HepG2 (cell line): ENCODE results near the gene DNAL4. TPM values are rescaled to one million over a fixed set of nuclear protein-coding genes. Genes with fewer than 3 reads are reported as not detected.

Source experiments
- ATAC-seq: fragments of 200-7000 bp; cut with Tn5 transposase; 3 replicates; pipeline ENCODE4 v1.9.1; 2020; ENCODE audit warnings: mild to moderate bottlenecking, moderate library complexity
- BruUV-seq: library from RNA; stranded (reverse); fragments of 400-500 nt; replicated peaks from 2 replicates; lab custom pipeline; 2021; lab: Mats Ljungman, UMichigan
- CTCF ChIA-PET: fragments of 300-600 bp; formaldehyde crosslinking; extraction: SDS; loops from one replicate; lab custom pipeline; 2021; ENCODE audit warnings: low total read pairs, inconsistent platforms, low intra/inter-chr PET ratio; lab: Yijun Ruan, JAX
- POLR2A ChIA-PET: fragments of 350-600 bp; sonication (Branson Sonifier 250); formaldehyde crosslinking; loops from one replicate; lab custom pipeline; 2020; ENCODE audit warnings: antibody characterized with exemption, inconsistent platforms; lab: Yijun Ruan, JAX
- DNase-seq: peaks from one replicate; pipeline ENCODE4 v3.0.0-alpha.2; 2015; ENCODE audit warnings: low spot score
- FAIRE-seq: peaks from 3 replicates; lab custom pipeline; 2011; peaks lifted over from hg19 to GRCh38; lab: Jason Lieb, UNC
- H2AFZ ChIP-seq: one replicate; pipeline ENCODE4 v1.6.1; 2011; ENCODE audit warnings: low read length, inconsistent platforms
- H3K27ac ChIP-seq: fragments of 300-600 bp; 3 replicates; pipeline ENCODE4 v1.8.0; 2011; ENCODE audit warnings: mixed run types, mild to moderate bottlenecking, mixed read lengths, low read length, inconsistent platforms; ENCODE audit not compliant: insufficient read depth; ENCODE audit errors: extremely low read length
- H3K27me3 ChIP-seq, 2 experiments: fragments of 200-600 bp in 1 of 2; 2 replicates in 1 of 2; 3 replicates in 1 of 2; pipeline versions ENCODE4 v1.6.0 to v1.8.0; 2011; ENCODE audit warnings: low read length in 2 of 2, mild to moderate bottlenecking in 2 of 2, moderate library complexity in 2 of 2, inconsistent platforms in 1 of 2; ENCODE audit not compliant: insufficient read depth in 2 of 2, control insufficient read depth in 1 of 2
- H3K36me3 ChIP-seq, 2 experiments: fragments of 200-600 bp in 1 of 2; replicated peaks in 1 of 2; 2 replicates in 1 of 2; 3 replicates in 1 of 2; pipeline versions ENCODE4 v1.5.1 to v1.8.0; 2011; ENCODE audit warnings: low read length in 2 of 2, inconsistent platforms in 1 of 2; ENCODE audit not compliant: insufficient read depth in 2 of 2, control insufficient read depth in 1 of 2
- H3K4me1 ChIP-seq: 2 replicates; pipeline ENCODE4 v1.5.1; 2012; ENCODE audit warnings: low read length, inconsistent platforms; ENCODE audit not compliant: insufficient read depth
- H3K4me2 ChIP-seq: 2 replicates; pipeline ENCODE4 v1.6.0; 2011; ENCODE audit warnings: low read depth, low read length, inconsistent platforms
- H3K4me3 ChIP-seq, 3 experiments: fragments of 200-600 bp in 1 of 3; sonication (generic), shearing (Covaris generic) in 1 of 3; replicated peaks in 1 of 3; 2 replicates each; pipeline ENCODE4 v1.5.1; 2011 to 2016; ENCODE audit warnings: low read length in 3 of 3, inconsistent platforms in 2 of 3, low read depth in 2 of 3, mild to moderate bottlenecking in 2 of 3, control low read depth in 1 of 3, mixed read lengths in 1 of 3; ENCODE audit not compliant: insufficient read depth in 1 of 3
- H3K79me2 ChIP-seq: one replicate; pipeline ENCODE4 v1.6.1; 2011; ENCODE audit warnings: low read length, inconsistent platforms; ENCODE audit not compliant: insufficient read depth
- H3K9ac ChIP-seq: 2 replicates; pipeline ENCODE4 v1.6.0; 2011; ENCODE audit warnings: mild to moderate bottlenecking, low read depth, low read length, inconsistent platforms; ENCODE audit not compliant: insufficient read depth
- H3K9me3 ChIP-seq: 2 replicates; pipeline ENCODE4 v1.5.1; 2012; ENCODE audit warnings: mild to moderate bottlenecking, low read length
- H4K20me1 ChIP-seq: 2 replicates; pipeline ENCODE4 v1.6.0; 2011; ENCODE audit warnings: inconsistent platforms, mild to moderate bottlenecking, low read length, moderate library complexity; ENCODE audit not compliant: insufficient read depth
- HDAC6 ChIP-seq: fragments of 200-600 bp; sonication (generic); IDR thresholded peaks from 2 replicates; pipeline ENCODE4 v1.7.0; 2017; ENCODE audit warnings: mild to moderate bottlenecking, antibody characterized with exemption, low read length, low read depth
- HOXA5 ChIP-seq: sonication (generic); formaldehyde crosslinking; IDR thresholded peaks from 2 replicates; pipeline ENCODE4 v1.4.0; 2020; ENCODE audit warnings: missing genetic modification reagents
- KDM2A ChIP-seq: sonication (generic); formaldehyde crosslinking; IDR thresholded peaks from 2 replicates; pipeline ENCODE4 v1.4.0; 2020; ENCODE audit warnings: low read depth, missing genetic modification reagents, borderline replicate concordance
- POGZ ChIP-seq: sonication (generic); formaldehyde crosslinking; IDR thresholded peaks from 2 replicates; pipeline ENCODE4 v1.4.0; 2020; ENCODE audit warnings: mild to moderate bottlenecking, missing genetic modification reagents
- ZBTB49 ChIP-seq: sonication (generic); formaldehyde crosslinking; IDR thresholded peaks from 2 replicates; pipeline ENCODE4 v1.4.0; 2020; ENCODE audit warnings: missing genetic modification reagents, borderline replicate concordance
- ZGPAT ChIP-seq: IDR thresholded peaks from 2 replicates; pipeline ENCODE4 v1.6.1; 2016; ENCODE audit warnings: mild to moderate bottlenecking
- ZNF34 ChIP-seq: sonication (generic); formaldehyde crosslinking; IDR thresholded peaks from 2 replicates; pipeline ENCODE4 v1.4.0; 2020; ENCODE audit warnings: mild to moderate bottlenecking, missing genetic modification reagents, borderline replicate concordance
- ZNF44 ChIP-seq: sonication (generic); formaldehyde crosslinking; IDR thresholded peaks from 2 replicates; pipeline ENCODE4 v1.5.1; 2020; ENCODE audit warnings: mild to moderate bottlenecking, missing genetic modification reagents
- ZNF572 ChIP-seq: sonication (generic); formaldehyde crosslinking; IDR thresholded peaks from 2 replicates; pipeline ENCODE4 v1.5.1; 2020; ENCODE audit warnings: mild to moderate bottlenecking, missing genetic modification reagents
- ZNF589 ChIP-seq: sonication (generic); formaldehyde crosslinking; conservative IDR thresholded peaks from 2 replicates; pipeline ENCODE4 v1.8.0; 2022; ENCODE audit warnings: mild to moderate bottlenecking, moderate library complexity, missing genetic modification reagents
- ZNF609 ChIP-seq: sonication (generic); formaldehyde crosslinking; IDR thresholded peaks from 2 replicates; pipeline ENCODE4 v1.4.0; 2020; ENCODE audit warnings: mild to moderate bottlenecking, missing genetic modification reagents, borderline replicate concordance
- ZNF616 ChIP-seq: sonication (generic); formaldehyde crosslinking; IDR thresholded peaks from 2 replicates; pipeline ENCODE4 v1.5.0; 2020; ENCODE audit warnings: low read depth, mild to moderate bottlenecking, missing genetic modification reagents
- ZNF652 ChIP-seq: IDR thresholded peaks from 2 replicates; pipeline ENCODE4 v1.6.1; 2016; ENCODE audit warnings: low read depth, borderline replicate concordance
- ZNF674 ChIP-seq: sonication (generic); formaldehyde crosslinking; IDR thresholded peaks from 2 replicates; pipeline ENCODE4 v1.5.0; 2020; ENCODE audit warnings: low read depth, mild to moderate bottlenecking, missing genetic modification reagents
- ZNF746 ChIP-seq: sonication (generic); formaldehyde crosslinking; IDR thresholded peaks from 2 replicates; pipeline ENCODE4 v1.8.0; 2022; ENCODE audit warnings: mild to moderate bottlenecking, missing genetic modification reagents
- ZNF777 ChIP-seq: sonication (generic); formaldehyde crosslinking; IDR thresholded peaks from 2 replicates; pipeline ENCODE4 v1.4.0; 2020; ENCODE audit warnings: missing genetic modification reagents
- WGBS: methylation state at CpG from one replicate; pipeline ENCODE4 v1.1.6; 2017; ENCODE audit warnings: low lambda C conversion rate; 5-methylcytosine and 5-hydroxymethylcytosine counted together
- in situ Hi-C: cut with HindIII; loops from 2 replicates; pipeline ENCODE4 v1.10.0; 2017; ENCODE audit warnings: low pct_unique_long_range_greater_than_20kb; ENCODE audit not compliant: extremely low pct_ligation_motif_present
- intact Hi-C: fragments of 100-400 bp; cut with micrococcal nuclease; formaldehyde crosslinking; loops from one replicate; pipeline ENCODE4 v1.10.0; 2022; ENCODE audit not compliant: unreplicated experiment
- polyA plus RNA-seq, 8 experiments: library from polyadenylated mRNA; depleted of rRNA in 3 of 8; stranded (reverse) in 7 of 8; unstranded in 1 of 8; fragments of >200 nt; fragmentation: Illumina TruSeq in 4 of 8; extraction: Trizol in 4 of 8; gene quantifications; 2 replicates each; pipeline versions ENCODE4 v1.2.1 to v1.2.3, GENCODE V29; 2011 to 2016; ENCODE audit warnings: low read depth in 4 of 8, missing spikeins in 1 of 8, mixed read lengths in 1 of 8; ENCODE audit not compliant: insufficient read depth in 1 of 8
- total RNA-seq, 5 experiments: library from RNA; depleted of rRNA; stranded (reverse); fragments of >200 nt; fragmentation: Illumina TruSeq; extraction: Trizol; gene quantifications; 2 replicates each; pipeline ENCODE4 v1.2.3, GENCODE V29; 2016; ENCODE audit warnings: low read depth in 1 of 5

The DNAL4 gene
- total and polyA plus RNA-seq, 2 of the 13 experiments (the other 11 are each of a cell fraction or from before 2014, with no cell fraction given) = 8.0 to 10.7 TPM

GRCh38 chr22:38768036-38768435 is 25.9 kb downstream of the DNAL4 start (continued):
- TF ChIP-seq ZGPAT = no peak

- Histone ChIP-seq H3K4me1 (peaks cover 42% of the 10 kb centered on the region), H3K4me3 (no peak overlapping the region), H3K79me2 (no peaks in the 10 kb centered on the region), H3K9me3 (no peaks in the 10 kb centered on the region), H3K27me3 (peaks cover 2 to 37% of the 10 kb centered on the region in 2 experiments; a peak in 4 of 5 replicates), H3K27ac (no peak overlapping the region), H3K4me2 (no peak overlapping the region), H3K36me3 (no peaks in the 10 kb centered on the region), H3K9ac (no peak overlapping the region), H2AFZ (no peak overlapping the region), H4K20me1 (no peaks in the 10 kb centered on the region)
- intact Hi-C loops = loop anchor here (10.0 kb wide), 2 partner anchors 77 to 237 kb away; partner anchors contain the start of gene NPTXR
- in situ Hi-C loops = no loop called here
- ATAC-seq (no peak), DNase-seq (no peak), FAIRE-seq (no peak)
- ChIA-PET POLR2A (no interaction called here), CTCF (no interaction called here)
- 3% methylated on average over 5 of the region's 9 CpGs for WGBS
- no TSS peak for BruUV-seq
- no peak for TF ChIP-seq ZNF652 (CRISPR knock-in tag)
- no peak for TF ChIP-seq HDAC6
- no peak for TF ChIP-seq ZNF674 (CRISPR knock-in tag)
- TF ChIP-seq ZNF616 (CRISPR knock-in tag) = no peak
- no peak for TF ChIP-seq ZNF609
- TF ChIP-seq ZNF777 (CRISPR knock-in tag) = no peak
- TF ChIP-seq ZNF589 = no peak
- no peak for TF ChIP-seq ZBTB49
- TF ChIP-seq KDM2A = no peak
- TF ChIP-seq HOXA5 (CRISPR knock-in tag) = no peak
- no peak for TF ChIP-seq POGZ (CRISPR knock-in tag)
- TF ChIP-seq ZNF572 (CRISPR knock-in tag) = no peak
- no peak for TF ChIP-seq ZNF44 (CRISPR knock-in tag)
- no peak for TF ChIP-seq ZNF34 (CRISPR knock-in tag)
- no peak for TF ChIP-seq ZNF746 (CRISPR knock-in tag)
Measured at GRCh38 chr22:38767313-38767712, 26.6 kb downstream of the DNAL4 start.
